HG03432 (cell line): ENCODE data around the gene RDX.

Experiments used
- ATAC-seq: cut with Tn5 transposase; IDR thresholded peaks from one replicate; pipeline ENCODE4 v1.9.1; 2021; ENCODE audit warnings: mild to moderate bottlenecking, moderate library complexity; ENCODE audit not compliant: unreplicated experiment

Gene RDX

GRCh38 chr11:110134110-110134509 lies 162.3 kb downstream of the RDX start:
- ATAC-seq: no peak

DNA sequence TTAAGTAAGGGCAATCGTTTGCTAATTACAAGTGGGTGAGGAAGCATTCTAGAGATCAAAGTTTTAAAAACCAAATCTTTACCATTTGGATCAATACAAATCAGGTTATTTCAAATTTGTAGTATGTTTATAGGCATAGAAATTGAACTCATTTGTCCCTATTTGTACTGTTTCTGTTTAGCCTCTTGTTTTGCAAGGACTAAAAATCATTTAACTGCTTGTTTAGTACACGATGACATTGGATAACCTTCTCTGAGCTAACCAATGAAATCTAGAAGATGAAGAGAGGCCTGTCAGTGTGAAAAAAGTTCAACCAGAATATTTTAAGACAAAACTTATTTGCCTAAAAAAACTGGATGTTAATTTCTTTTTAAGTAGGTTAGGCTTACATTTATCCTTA lies 163.3 kb downstream of the RDX start:
- no peak for ATAC-seq

DNA sequence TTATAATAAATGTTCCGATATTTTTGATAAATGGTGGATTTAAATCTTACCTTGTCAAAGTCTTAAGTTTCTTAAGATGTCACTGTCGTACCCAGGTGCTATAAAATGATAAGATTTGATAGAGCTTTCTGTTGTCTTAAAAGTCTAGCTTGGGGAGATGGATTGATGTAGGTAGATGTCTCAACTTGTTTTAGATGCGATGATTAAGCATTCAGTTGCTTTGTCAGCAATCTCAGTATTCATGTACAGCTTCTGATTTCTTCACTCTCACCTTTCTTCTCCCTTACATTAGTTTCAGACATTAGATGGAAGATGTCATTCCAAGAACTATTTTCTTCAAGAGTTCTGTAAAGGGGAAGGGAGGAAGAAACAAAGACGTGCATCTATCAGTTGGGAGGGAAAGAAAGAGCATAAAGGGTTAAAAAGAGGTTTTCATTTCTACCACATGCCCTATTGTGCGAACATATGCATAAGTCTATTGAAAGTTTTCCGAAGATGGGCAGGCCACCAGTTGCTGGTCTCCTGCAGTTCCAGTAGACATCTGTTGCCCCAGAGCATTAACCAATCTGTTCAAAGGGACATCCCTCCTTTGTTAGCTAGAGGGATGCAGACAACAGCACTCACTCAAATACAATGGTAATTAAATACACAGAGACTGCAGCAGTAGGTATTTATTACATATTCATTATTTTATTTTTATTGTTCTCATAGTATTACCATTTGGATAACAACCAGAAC lies 164.9 kb downstream of the RDX start:
- no peak for ATAC-seq

DNA sequence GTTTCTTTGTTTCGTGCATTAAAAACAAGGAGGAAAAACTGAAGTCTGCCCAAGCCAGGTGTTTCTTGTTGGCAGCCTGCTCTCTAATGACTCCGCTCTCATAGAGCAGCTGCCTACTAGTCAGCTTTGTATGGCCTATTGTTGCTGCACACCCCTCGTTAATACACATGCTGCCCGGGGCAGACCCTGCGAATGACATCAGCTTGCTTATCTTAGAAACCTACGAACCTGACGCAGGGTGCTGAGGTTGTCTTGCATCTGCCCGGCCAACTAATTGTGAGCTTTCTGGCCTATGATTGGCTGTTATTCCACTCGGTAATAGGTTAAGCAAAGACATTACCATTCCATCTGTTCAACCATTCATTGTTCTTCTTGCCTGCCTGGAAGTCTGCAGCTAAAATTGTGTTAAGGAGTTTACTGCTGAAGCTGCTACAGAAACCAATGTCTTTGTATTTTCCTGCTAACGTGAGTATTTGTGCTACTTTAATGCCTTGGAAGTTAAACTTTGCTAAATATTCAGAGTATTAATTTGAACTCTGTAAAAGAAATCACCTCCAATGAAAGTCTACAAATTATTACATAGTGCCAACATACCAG lies 165.7 kb downstream of the RDX start:
- no peak for ATAC-seq

DNA sequence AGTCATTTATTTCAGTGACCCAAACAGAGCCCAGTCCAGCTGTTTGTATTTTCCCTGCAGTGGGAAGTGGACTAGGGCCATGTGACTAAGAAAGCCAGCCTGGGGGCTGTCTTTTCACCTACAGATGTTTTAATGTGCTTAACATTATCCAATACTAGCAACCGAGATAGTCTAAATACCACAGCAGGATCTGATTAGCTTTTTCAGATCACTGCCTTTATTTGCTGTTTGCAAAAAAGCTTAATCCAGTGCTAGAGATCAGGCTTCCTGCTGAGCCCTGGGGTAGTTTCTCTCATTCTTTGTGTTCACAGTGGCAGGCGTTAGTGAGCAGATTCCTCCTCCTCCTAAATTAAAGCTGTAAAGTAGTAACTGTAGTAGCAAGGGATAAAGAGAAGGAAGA lies 168.3 kb downstream of the RDX start:
- ATAC-seq: no peak

DNA sequence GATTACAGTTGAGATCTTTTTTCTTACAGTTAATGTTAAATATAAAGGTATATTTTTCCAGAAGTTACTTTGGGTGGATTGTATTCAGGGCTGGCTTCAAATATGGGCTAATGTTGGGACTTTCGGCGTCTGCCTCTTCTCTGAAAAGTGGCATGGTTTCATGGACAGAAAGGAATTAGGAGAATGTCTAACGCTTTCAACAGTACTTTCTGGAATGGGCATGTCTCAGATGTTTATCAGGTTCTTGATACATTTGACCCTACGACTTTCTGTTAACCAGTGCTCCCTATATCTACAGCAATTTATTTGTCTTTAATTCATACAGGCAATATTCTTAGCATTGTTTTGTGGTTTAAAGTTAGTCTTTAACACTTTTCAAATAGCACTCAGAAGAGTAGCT lies 169.5 kb downstream of the RDX start:
- no peak for ATAC-seq

DNA sequence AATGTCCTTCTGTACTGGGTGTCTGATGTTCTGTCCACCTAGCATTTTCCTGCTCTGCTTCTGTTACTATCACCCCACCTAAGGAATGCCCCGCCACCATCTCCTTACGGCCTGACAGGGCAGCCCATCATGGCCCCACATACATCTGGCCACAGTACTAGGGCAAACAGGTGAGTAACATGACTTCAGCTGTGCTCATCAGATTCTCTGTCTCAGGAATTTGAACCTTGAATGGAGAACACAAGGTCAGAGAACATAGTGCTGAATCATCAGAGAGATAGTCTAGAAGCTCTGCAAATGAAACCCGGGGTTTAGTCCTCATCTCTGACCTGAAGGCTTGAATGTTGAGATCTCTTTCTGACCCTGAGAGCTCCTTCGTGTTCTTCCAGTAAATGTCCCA lies 170.8 kb downstream of the RDX start:
- no peak for ATAC-seq
